WTC11 (cell line): Measurements from ENCODE around the gene PWWP3B. TPM values are rescaled to one million over a fixed set of nuclear protein-coding genes. Genes with fewer than 3 reads are reported as not detected.
"Not testable (repeated sequence)": the region's sequence is repeated elsewhere in the genome, so short reads cannot be mapped to it uniquely, and the experiment has no call there.

Experiments
- ATAC-seq: fragments of 200-7000 bp; cut with Tn5 transposase; 2 replicates; pipeline ENCODE4 v1.10.0; 2021; ENCODE audit warnings: mild to moderate bottlenecking, moderate library complexity
- CTCF ChIA-PET: fragments of 300-600 bp; sonication (Branson Sonifier 250); formaldehyde crosslinking; loops from one replicate; lab custom pipeline; 2021; ENCODE audit warnings: antibody characterized with exemption; lab: Charles Lee
- POLR2A ChIA-PET: fragments of 350-600 bp; sonication (Branson Sonifier 250); formaldehyde crosslinking; loops from one replicate; lab custom pipeline; 2021; ENCODE audit warnings: antibody characterized with exemption; lab: Charles Lee
- DNase-seq: peaks from one replicate; pipeline ENCODE4 v3.0.0; 2021; ENCODE audit warnings: low spot score
- H3K27ac Mint-ChIP-seq: 2 replicates; pipeline ENCODE4 v1.8.0; 2021; ENCODE audit warnings: mixed read lengths
- H3K27me3 Mint-ChIP-seq: 2 replicates; pipeline ENCODE4 v1.8.0; 2021; ENCODE audit warnings: low read depth, mild to moderate bottlenecking, moderate library complexity, mixed read lengths
- H3K36me3 Mint-ChIP-seq: 2 replicates; pipeline ENCODE4 v1.8.0; 2021; ENCODE audit warnings: mixed read lengths
- H3K4me1 Mint-ChIP-seq: 2 replicates; pipeline ENCODE4 v1.8.0; 2022; ENCODE audit warnings: mixed read lengths
- H3K4me3 Mint-ChIP-seq: 2 replicates; pipeline ENCODE4 v1.8.0; 2021; ENCODE audit warnings: mild to moderate bottlenecking, moderate library complexity, mixed read lengths
- H3K9me3 Mint-ChIP-seq: 2 replicates; pipeline ENCODE4 v1.8.0; 2021; ENCODE audit warnings: mixed read lengths
- E2F5 ChIP-seq: sonication (generic); formaldehyde crosslinking; IDR thresholded peaks from 2 replicates; pipeline ENCODE4 v1.8.1; 2022; ENCODE audit warnings: mild to moderate bottlenecking, moderate library complexity, missing genetic modification reagents
- ESRRA ChIP-seq: sonication (generic); formaldehyde crosslinking; IDR thresholded peaks from 2 replicates; pipeline ENCODE4 v1.8.1; 2022; ENCODE audit warnings: mild to moderate bottlenecking, missing genetic modification reagents, borderline replicate concordance
- FOXK1 ChIP-seq: sonication (generic); formaldehyde crosslinking; IDR thresholded peaks from 2 replicates; pipeline ENCODE4 v1.8.0; 2022; ENCODE audit warnings: mild to moderate bottlenecking, moderate library complexity, missing genetic modification reagents
- HMGA2 ChIP-seq: fragments of 250-450 bp; sonication (Bioruptor Pico); IDR thresholded peaks from 2 replicates; pipeline ENCODE4 v1.4.0; 2021; ENCODE audit warnings: mild to moderate bottlenecking, moderate library complexity
- IRF1 ChIP-seq: sonication (generic); formaldehyde crosslinking; IDR thresholded peaks from 2 replicates; pipeline ENCODE4 v1.8.0; 2023; ENCODE audit warnings: missing genetic modification reagents
- MLX ChIP-seq: sonication (generic); formaldehyde crosslinking; IDR thresholded peaks from 2 replicates; pipeline ENCODE4 v1.8.1; 2023; ENCODE audit warnings: mild to moderate bottlenecking, missing genetic modification reagents, moderate library complexity
- MYBL2 ChIP-seq: sonication (generic); formaldehyde crosslinking; IDR thresholded peaks from 2 replicates; pipeline ENCODE4 v1.8.1; 2023; ENCODE audit warnings: mild to moderate bottlenecking, moderate library complexity, missing genetic modification reagents
- SP1 ChIP-seq: sonication (generic); formaldehyde crosslinking; conservative IDR thresholded peaks from 2 replicates; pipeline ENCODE4 v1.8.1; 2022; ENCODE audit warnings: missing genetic modification reagents
- ZBTB21 ChIP-seq: sonication (generic); formaldehyde crosslinking; IDR thresholded peaks from 2 replicates; pipeline ENCODE4 v1.8.1; 2023; ENCODE audit warnings: mild to moderate bottlenecking, missing genetic modification reagents, borderline replicate concordance
- ZNF121 ChIP-seq: sonication (generic); formaldehyde crosslinking; IDR thresholded peaks from 2 replicates; pipeline ENCODE4 v1.8.0; 2023; ENCODE audit warnings: missing genetic modification reagents
- ZNF396 ChIP-seq: fragments of 250-450 bp; sonication (Bioruptor Pico); IDR thresholded peaks from 2 replicates; pipeline ENCODE4 v1.8.0; 2021; ENCODE audit warnings: mild to moderate bottlenecking, moderate library complexity, borderline replicate concordance
- ZNF425 ChIP-seq: fragments of 250-450 bp; sonication (Bioruptor Pico); conservative IDR thresholded peaks from 2 replicates; pipeline ENCODE4 v1.9.0; 2021; ENCODE audit warnings: mild to moderate bottlenecking
- ZNF512 ChIP-seq: sonication (generic); formaldehyde crosslinking; IDR thresholded peaks from 2 replicates; pipeline ENCODE4 v1.8.1; 2022; ENCODE audit warnings: missing genetic modification reagents, borderline replicate concordance
- ZNF671 ChIP-seq: fragments of 250-450 bp; sonication (Bioruptor Pico); IDR thresholded peaks from 2 replicates; pipeline ENCODE4 v1.8.0; 2021; ENCODE audit warnings: mild to moderate bottlenecking
- total RNA-seq: library from RNA; stranded (reverse); gene quantifications from 3 replicates; pipeline ENCODE4 v1.2.3, GENCODE V29; 2021
- TF ChIP-seq, protein P1 (sequence below): sonication (generic); formaldehyde crosslinking; IDR thresholded peaks from 2 replicates; pipeline ENCODE4 v1.8.1; 2023; ENCODE audit warnings: mild to moderate bottlenecking, missing genetic modification reagents, borderline replicate concordance
- TF ChIP-seq, protein P2 (sequence below): sonication (generic); formaldehyde crosslinking; IDR thresholded peaks from 2 replicates; pipeline ENCODE4 v1.8.0; 2022; ENCODE audit warnings: missing genetic modification reagents

Gene PWWP3B
- total RNA-seq, 1 experiment from 2014 or later: 0.52 TPM

- ATAC-seq (no peak), DNase-seq (no peak)
- Mint-ChIP-seq H3K9me3 (peaks cover 6% of the 10 kb centered on the region; the same call in 1 of the 2 replicates), H3K27ac (no peak overlapping the region), H3K27me3 (no peaks in the 10 kb centered on the region), H3K4me1 (peaks cover 18% of the 10 kb centered on the region), H3K4me3 (no peak overlapping the region), H3K36me3 (peaks cover 6% of the 10 kb centered on the region)
- ChIA-PET POLR2A (no interaction called here), CTCF (no interaction called here)
- TF ChIP-seq SP1 (CRISPR knock-in tag) (no peak), ESRRA (CRISPR knock-in tag) (no peak), ZNF396 (CRISPR knock-in tag) (no peak), MLX (CRISPR knock-in tag) (no peak), FOXK1 (CRISPR knock-in tag) (no peak), ZBTB21 (CRISPR knock-in tag) (no peak), E2F5 (CRISPR knock-in tag) (no peak), ZNF671 (CRISPR knock-in tag) (no peak), ZNF512 (no peak), MYBL2 (CRISPR knock-in tag) (no peak), ZNF425 (CRISPR knock-in tag) (no peak), IRF1 (CRISPR knock-in tag) (no peak), HMGA2 (no peak), ZNF121 (CRISPR knock-in tag) (no peak)
- TF ChIP-seq, protein P1, sequence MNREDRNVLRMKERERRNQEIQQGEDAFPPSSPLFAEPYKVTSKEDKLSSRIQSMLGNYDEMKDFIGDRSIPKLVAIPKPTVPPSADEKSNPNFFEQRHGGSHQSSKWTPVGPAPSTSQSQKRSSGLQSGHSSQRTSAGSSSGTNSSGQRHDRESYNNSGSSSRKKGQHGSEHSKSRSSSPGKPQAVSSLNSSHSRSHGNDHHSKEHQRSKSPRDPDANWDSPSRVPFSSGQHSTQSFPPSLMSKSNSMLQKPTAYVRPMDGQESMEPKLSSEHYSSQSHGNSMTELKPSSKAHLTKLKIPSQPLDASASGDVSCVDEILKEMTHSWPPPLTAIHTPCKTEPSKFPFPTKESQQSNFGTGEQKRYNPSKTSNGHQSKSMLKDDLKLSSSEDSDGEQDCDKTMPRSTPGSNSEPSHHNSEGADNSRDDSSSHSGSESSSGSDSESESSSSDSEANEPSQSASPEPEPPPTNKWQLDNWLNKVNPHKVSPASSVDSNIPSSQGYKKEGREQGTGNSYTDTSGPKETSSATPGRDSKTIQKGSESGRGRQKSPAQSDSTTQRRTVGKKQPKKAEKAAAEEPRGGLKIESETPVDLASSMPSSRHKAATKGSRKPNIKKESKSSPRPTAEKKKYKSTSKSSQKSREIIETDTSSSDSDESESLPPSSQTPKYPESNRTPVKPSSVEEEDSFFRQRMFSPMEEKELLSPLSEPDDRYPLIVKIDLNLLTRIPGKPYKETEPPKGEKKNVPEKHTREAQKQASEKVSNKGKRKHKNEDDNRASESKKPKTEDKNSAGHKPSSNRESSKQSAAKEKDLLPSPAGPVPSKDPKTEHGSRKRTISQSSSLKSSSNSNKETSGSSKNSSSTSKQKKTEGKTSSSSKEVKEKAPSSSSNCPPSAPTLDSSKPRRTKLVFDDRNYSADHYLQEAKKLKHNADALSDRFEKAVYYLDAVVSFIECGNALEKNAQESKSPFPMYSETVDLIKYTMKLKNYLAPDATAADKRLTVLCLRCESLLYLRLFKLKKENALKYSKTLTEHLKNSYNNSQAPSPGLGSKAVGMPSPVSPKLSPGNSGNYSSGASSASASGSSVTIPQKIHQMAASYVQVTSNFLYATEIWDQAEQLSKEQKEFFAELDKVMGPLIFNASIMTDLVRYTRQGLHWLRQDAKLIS (CRISPR knock-in tag): no peak
- TF ChIP-seq, protein P2, sequence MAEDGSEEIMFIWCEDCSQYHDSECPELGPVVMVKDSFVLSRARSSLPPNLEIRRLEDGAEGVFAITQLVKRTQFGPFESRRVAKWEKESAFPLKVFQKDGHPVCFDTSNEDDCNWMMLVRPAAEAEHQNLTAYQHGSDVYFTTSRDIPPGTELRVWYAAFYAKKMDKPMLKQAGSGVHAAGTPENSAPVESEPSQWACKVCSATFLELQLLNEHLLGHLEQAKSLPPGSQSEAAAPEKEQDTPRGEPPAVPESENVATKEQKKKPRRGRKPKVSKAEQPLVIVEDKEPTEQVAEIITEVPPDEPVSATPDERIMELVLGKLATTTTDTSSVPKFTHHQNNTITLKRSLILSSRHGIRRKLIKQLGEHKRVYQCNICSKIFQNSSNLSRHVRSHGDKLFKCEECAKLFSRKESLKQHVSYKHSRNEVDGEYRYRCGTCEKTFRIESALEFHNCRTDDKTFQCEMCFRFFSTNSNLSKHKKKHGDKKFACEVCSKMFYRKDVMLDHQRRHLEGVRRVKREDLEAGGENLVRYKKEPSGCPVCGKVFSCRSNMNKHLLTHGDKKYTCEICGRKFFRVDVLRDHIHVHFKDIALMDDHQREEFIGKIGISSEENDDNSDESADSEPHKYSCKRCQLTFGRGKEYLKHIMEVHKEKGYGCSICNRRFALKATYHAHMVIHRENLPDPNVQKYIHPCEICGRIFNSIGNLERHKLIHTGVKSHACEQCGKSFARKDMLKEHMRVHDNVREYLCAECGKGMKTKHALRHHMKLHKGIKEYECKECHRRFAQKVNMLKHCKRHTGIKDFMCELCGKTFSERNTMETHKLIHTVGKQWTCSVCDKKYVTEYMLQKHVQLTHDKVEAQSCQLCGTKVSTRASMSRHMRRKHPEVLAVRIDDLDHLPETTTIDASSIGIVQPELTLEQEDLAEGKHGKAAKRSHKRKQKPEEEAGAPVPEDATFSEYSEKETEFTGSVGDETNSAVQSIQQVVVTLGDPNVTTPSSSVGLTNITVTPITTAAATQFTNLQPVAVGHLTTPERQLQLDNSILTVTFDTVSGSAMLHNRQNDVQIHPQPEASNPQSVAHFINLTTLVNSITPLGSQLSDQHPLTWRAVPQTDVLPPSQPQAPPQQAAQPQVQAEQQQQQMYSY: no peak
Measured at GRCh38 chrX:106178826-106179225, 10.7 kb downstream of the PWWP3B start.

GRCh38 chrX:106183685-106184084 is 15.6 kb downstream of the PWWP3B start:
- peaks cover 11% of the 10 kb centered on the region; the same call in 1 of the 2 replicates for H3K4me1 Mint-ChIP-seq
- H3K36me3 Mint-ChIP-seq, ATAC-seq, H3K4me3 Mint-ChIP-seq, CTCF ChIA-PET, POLR2A ChIA-PET, H3K27ac Mint-ChIP-seq, H3K27me3 Mint-ChIP-seq, H3K9me3 Mint-ChIP-seq, DNase-seq: not testable (repeated sequence)
